HEK293 (cell line): Measurements from ENCODE around the gene TCF12.

Source experiments
- CTCF ChIA-PET: fragments of 350-600 bp; formaldehyde crosslinking; extraction: SDS; loops from one replicate; lab custom pipeline; 2021; ENCODE audit warnings: antibody characterized with exemption; lab: Yijun Ruan, JAX
- POLR2A ChIA-PET: fragments of 300-600 bp; formaldehyde crosslinking; extraction: SDS; loops from one replicate; lab custom pipeline; 2020; ENCODE audit warnings: antibody characterized with exemption, inconsistent platforms; lab: Yijun Ruan, JAX
- H3K27ac ChIP-seq: fragments of 200-500 bp; sonication (Bioruptor generic); 2 replicates; pipeline ENCODE4 v1.5.1; 2014; ENCODE audit warnings: low read depth, low read length, control low read depth, inconsistent platforms; ENCODE audit errors: extremely low read depth
- H3K36me3 ChIP-seq, 2 experiments: fragments of 200-500 bp in 1 of 2; sonication (Bioruptor generic) in 1 of 2; 1 replicate in 1 of 2; 2 replicates in 1 of 2; pipeline ENCODE4 v1.5.1; 2014 to 2017; ENCODE audit warnings: inconsistent platforms in 2 of 2, low read length in 2 of 2; ENCODE audit not compliant: control insufficient read depth in 2 of 2, insufficient read depth in 1 of 2
- H3K4me1 ChIP-seq: fragments of 200-500 bp; sonication (Bioruptor generic); 2 replicates; pipeline ENCODE4 v1.5.1; 2014; ENCODE audit warnings: mild to moderate bottlenecking, low read length, inconsistent platforms; ENCODE audit not compliant: control insufficient read depth, insufficient read depth
- H3K4me3 ChIP-seq: 2 replicates; pipeline ENCODE4 v1.5.1; 2011; ENCODE audit warnings: low read depth, mild to moderate bottlenecking, control low read depth, low read length, moderate library complexity
- H3K9me3 ChIP-seq: fragments of 200-500 bp; sonication (Bioruptor generic); 2 replicates; pipeline ENCODE4 v1.5.1; 2014; ENCODE audit warnings: low read depth, low read length, inconsistent platforms; ENCODE audit not compliant: control insufficient read depth, insufficient read depth
- GLIS2 ChIP-seq: fragments of 450-650 bp; formaldehyde crosslinking; IDR thresholded peaks from 2 replicates; pipeline ENCODE4 v1.5.1; 2016; ENCODE audit warnings: missing biosample characterization, missing genetic modification characterization
- MZF1 ChIP-seq: fragments of 450-650 bp; formaldehyde crosslinking; IDR thresholded peaks from 2 replicates; pipeline ENCODE4 v1.5.1; 2017; ENCODE audit warnings: missing biosample characterization, missing genetic modification characterization, borderline replicate concordance
- RBAK ChIP-seq: fragments of 450-650 bp; formaldehyde crosslinking; IDR thresholded peaks from 2 replicates; pipeline ENCODE4 v1.5.1; 2016; ENCODE audit warnings: missing biosample characterization, missing genetic modification characterization
- SCRT1 ChIP-seq: fragments of 450-650 bp; formaldehyde crosslinking; IDR thresholded peaks from 2 replicates; pipeline ENCODE4 v1.5.1; 2016; ENCODE audit warnings: missing biosample characterization, missing genetic modification characterization, borderline replicate concordance
- ZFP69B ChIP-seq: fragments of 450-650 bp; formaldehyde crosslinking; IDR thresholded peaks from 2 replicates; pipeline ENCODE4 v1.5.1; 2016; ENCODE audit warnings: missing biosample characterization, missing genetic modification characterization
- ZNF133 ChIP-seq: fragments of 450-650 bp; formaldehyde crosslinking; IDR thresholded peaks from 2 replicates; pipeline ENCODE4 v1.5.1; 2016; ENCODE audit warnings: missing biosample characterization, missing genetic modification characterization
- ZNF2 ChIP-seq: fragments of 450-650 bp; formaldehyde crosslinking; IDR thresholded peaks from 2 replicates; pipeline ENCODE4 v1.5.1; 2016; ENCODE audit warnings: missing biosample characterization, missing genetic modification characterization
- ZNF248 ChIP-seq: fragments of 450-650 bp; formaldehyde crosslinking; IDR thresholded peaks from 2 replicates; pipeline ENCODE4 v1.5.1; 2017; ENCODE audit warnings: missing biosample characterization, missing genetic modification characterization
- ZNF354C ChIP-seq: fragments of 450-650 bp; formaldehyde crosslinking; IDR thresholded peaks from 2 replicates; pipeline ENCODE4 v1.5.1; 2016; ENCODE audit warnings: missing biosample characterization, missing genetic modification characterization, low read depth, borderline replicate concordance
- ZNF404 ChIP-seq: fragments of 450-650 bp; formaldehyde crosslinking; IDR thresholded peaks from 2 replicates; pipeline ENCODE4 v1.5.1; 2017; ENCODE audit warnings: missing biosample characterization, missing genetic modification characterization
- ZNF423 ChIP-seq: fragments of 450-650 bp; formaldehyde crosslinking; IDR thresholded peaks from 2 replicates; pipeline ENCODE4 v1.5.1; 2016; ENCODE audit warnings: missing biosample characterization, missing genetic modification characterization
- ZNF48 ChIP-seq: fragments of 450-650 bp; formaldehyde crosslinking; IDR thresholded peaks from 2 replicates; pipeline ENCODE4 v1.5.1; 2016; ENCODE audit warnings: missing biosample characterization, missing genetic modification characterization
- ZNF621 ChIP-seq: fragments of 450-650 bp; formaldehyde crosslinking; IDR thresholded peaks from 2 replicates; pipeline ENCODE4 v1.5.1; 2017; ENCODE audit warnings: missing biosample characterization, missing genetic modification characterization
- ZNF629 ChIP-seq: fragments of 450-650 bp; formaldehyde crosslinking; IDR thresholded peaks from 2 replicates; pipeline ENCODE4 v1.5.1; 2017; ENCODE audit warnings: missing biosample characterization, missing genetic modification characterization
- ZNF677 ChIP-seq: fragments of 450-650 bp; IDR thresholded peaks from 2 replicates; pipeline ENCODE4 v1.5.0; 2018; ENCODE audit warnings: missing biosample characterization, mild to moderate bottlenecking, missing genetic modification characterization, moderate library complexity
- TF ChIP-seq, protein P1 (sequence below): fragments of 450-650 bp; formaldehyde crosslinking; IDR thresholded peaks from 2 replicates; pipeline ENCODE4 v1.5.1; 2016; ENCODE audit warnings: missing biosample characterization, missing genetic modification characterization
- TF ChIP-seq, protein P2 (sequence below): sonication (generic); formaldehyde crosslinking; IDR thresholded peaks from 2 replicates; pipeline ENCODE4 v1.8.1; 2022; ENCODE audit warnings: mild to moderate bottlenecking, moderate library complexity, missing genetic modification reagents
- TF ChIP-seq, protein P3 (sequence below): fragments of 450-650 bp; formaldehyde crosslinking; IDR thresholded peaks from 2 replicates; pipeline ENCODE4 v1.5.1; 2016; ENCODE audit warnings: missing biosample characterization, missing genetic modification characterization
- TF ChIP-seq, protein P4 (sequence below): fragments of 450-650 bp; formaldehyde crosslinking; IDR thresholded peaks from 2 replicates; pipeline ENCODE4 v1.5.1; 2017; ENCODE audit warnings: missing biosample characterization, missing genetic modification characterization
- TF ChIP-seq, protein P5 (sequence below): fragments of 450-650 bp; formaldehyde crosslinking; IDR thresholded peaks from 2 replicates; pipeline ENCODE4 v1.5.1; 2016; ENCODE audit warnings: missing biosample characterization, missing genetic modification characterization, low read depth

The TCF12 gene

DNA sequence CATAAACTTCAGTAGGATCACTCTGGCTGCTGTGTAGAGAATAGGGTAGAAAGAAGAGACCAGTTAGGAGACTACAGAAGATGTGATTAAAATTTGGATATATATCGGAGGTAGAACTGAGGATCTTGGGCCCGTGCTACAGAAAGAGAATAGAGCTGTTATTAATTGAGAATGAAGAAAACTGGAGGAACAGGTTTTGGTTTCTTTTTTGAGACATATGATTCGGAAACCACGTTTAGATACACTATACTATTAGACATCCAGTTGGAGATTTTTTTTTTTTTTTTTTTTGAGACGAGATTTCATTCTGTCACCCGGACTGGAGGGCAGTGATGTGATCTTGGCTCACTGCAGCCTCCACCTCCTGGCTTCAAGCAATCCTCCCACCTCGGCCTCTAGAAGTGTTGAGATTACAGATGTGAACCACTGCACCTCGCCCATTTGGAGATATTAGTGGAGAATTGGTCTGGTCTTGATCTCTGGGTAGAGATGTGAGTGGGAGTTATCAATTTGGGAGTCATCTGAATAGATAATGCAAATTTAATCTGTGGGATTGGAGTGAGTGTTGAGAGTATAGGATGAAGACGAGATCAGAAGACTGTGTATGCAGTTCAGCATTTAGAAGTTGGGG, 50.9 kb downstream of the TCF12 start:
- Histone ChIP-seq H3K27ac (no peak overlapping the region), H3K4me3 (no peak overlapping the region), H3K36me3 (no peaks in the 10 kb centered on the region), H3K4me1 (peaks cover 8% of the 10 kb centered on the region), H3K9me3 (no peaks in the 10 kb centered on the region)
- TF ChIP-seq, protein P1, sequence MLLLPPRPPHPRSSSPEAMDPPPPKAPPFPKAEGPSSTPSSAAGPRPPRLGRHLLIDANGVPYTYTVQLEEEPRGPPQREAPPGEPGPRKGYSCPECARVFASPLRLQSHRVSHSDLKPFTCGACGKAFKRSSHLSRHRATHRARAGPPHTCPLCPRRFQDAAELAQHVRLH = no peak
- TF ChIP-seq SCRT1 (no peak), MZF1 (tag by site-specific recombination) (no peak), GLIS2 (tag by site-specific recombination) (no peak), ZNF248 (tag by site-specific recombination) (no peak), ZNF629 (tag by site-specific recombination) (no peak), ZNF48 (tag by site-specific recombination) (no peak), ZNF423 (tag by site-specific recombination) (no peak), ZNF404 (tag by site-specific recombination) (no peak), ZNF677 (tag by site-specific recombination) (no peak), ZNF2 (tag by site-specific recombination) (no peak), RBAK (tag by site-specific recombination) (no peak), ZNF133 (tag by site-specific recombination) (no peak), ZNF354C (tag by site-specific recombination) (no peak), ZFP69B (no peak)
- TF ChIP-seq, protein P2, sequence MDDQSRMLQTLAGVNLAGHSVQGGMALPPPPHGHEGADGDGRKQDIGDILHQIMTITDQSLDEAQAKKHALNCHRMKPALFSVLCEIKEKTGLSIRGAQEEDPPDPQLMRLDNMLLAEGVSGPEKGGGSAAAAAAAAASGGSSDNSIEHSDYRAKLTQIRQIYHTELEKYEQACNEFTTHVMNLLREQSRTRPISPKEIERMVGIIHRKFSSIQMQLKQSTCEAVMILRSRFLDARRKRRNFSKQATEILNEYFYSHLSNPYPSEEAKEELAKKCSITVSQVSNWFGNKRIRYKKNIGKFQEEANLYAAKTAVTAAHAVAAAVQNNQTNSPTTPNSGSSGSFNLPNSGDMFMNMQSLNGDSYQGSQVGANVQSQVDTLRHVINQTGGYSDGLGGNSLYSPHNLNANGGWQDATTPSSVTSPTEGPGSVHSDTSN = no peak
- TF ChIP-seq, protein P3, sequence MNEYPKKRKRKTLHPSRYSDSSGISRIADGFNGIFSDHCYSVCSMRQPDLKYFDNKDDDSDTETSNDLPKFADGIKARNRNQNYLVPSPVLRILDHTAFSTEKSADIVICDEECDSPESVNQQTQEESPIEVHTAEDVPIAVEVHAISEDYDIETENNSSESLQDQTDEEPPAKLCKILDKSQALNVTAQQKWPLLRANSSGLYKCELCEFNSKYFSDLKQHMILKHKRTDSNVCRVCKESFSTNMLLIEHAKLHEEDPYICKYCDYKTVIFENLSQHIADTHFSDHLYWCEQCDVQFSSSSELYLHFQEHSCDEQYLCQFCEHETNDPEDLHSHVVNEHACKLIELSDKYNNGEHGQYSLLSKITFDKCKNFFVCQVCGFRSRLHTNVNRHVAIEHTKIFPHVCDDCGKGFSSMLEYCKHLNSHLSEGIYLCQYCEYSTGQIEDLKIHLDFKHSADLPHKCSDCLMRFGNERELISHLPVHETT (tag by site-specific recombination) = no peak
- TF ChIP-seq, protein P4, sequence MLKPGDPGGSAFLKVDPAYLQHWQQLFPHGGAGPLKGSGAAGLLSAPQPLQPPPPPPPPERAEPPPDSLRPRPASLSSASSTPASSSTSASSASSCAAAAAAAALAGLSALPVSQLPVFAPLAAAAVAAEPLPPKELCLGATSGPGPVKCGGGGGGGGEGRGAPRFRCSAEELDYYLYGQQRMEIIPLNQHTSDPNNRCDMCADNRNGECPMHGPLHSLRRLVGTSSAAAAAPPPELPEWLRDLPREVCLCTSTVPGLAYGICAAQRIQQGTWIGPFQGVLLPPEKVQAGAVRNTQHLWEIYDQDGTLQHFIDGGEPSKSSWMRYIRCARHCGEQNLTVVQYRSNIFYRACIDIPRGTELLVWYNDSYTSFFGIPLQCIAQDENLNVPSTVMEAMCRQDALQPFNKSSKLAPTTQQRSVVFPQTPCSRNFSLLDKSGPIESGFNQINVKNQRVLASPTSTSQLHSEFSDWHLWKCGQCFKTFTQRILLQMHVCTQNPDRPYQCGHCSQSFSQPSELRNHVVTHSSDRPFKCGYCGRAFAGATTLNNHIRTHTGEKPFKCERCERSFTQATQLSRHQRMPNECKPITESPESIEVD (tag by site-specific recombination) = no peak
- TF ChIP-seq, protein P5, sequence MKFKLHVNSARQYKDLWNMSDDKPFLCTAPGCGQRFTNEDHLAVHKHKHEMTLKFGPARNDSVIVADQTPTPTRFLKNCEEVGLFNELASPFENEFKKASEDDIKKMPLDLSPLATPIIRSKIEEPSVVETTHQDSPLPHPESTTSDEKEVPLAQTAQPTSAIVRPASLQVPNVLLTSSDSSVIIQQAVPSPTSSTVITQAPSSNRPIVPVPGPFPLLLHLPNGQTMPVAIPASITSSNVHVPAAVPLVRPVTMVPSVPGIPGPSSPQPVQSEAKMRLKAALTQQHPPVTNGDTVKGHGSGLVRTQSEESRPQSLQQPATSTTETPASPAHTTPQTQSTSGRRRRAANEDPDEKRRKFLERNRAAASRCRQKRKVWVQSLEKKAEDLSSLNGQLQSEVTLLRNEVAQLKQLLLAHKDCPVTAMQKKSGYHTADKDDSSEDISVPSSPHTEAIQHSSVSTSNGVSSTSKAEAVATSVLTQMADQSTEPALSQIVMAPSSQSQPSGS (tag by site-specific recombination) = no peak
- CTCF ChIA-PET = interaction anchor here (0.7 kb wide), 1 partner anchor 37 kb away, joined by 6 read pairs; no protein-coding TSS in a partner anchor
- POLR2A ChIA-PET = interaction anchor here (0.7 kb wide), 1 partner anchor 85 kb away, joined by 5 read pairs; no protein-coding TSS in a partner anchor

DNA sequence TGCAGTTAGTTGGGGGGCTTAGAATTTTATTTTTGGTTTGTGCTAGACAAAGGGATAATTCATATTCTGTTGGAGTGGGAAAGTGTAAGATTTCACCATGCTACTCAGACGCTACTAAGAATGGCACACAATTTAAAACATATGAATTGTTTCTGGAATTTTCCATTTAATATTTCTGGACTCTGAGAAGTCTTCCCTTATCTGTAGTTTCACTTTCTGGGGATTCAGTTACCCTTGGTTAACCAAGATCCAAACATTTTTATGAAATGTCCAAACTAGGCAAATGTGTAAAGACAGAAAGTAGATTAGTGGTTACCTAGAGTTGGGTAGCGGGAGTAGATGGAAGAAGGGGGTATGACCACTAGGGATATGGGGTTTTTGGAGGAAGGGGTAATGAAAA, 53.1 kb downstream of the TCF12 start:
- Histone ChIP-seq H3K4me3 (no peak overlapping the region), H3K4me1 (peaks cover 8% of the 10 kb centered on the region), H3K36me3 (no peaks in the 10 kb centered on the region), H3K9me3 (no peaks in the 10 kb centered on the region), H3K27ac (no peak overlapping the region)
- ChIA-PET CTCF (no interaction called here), POLR2A (no interaction called here)
- no peak for TF ChIP-seq ZNF621 (tag by site-specific recombination)
